GM12872 (cell line): Measurements from ENCODE around the gene PDIA5.

Experiments
- CTCF ChIP-seq: IDR thresholded peaks from 3 replicates; pipeline ENCODE4 v1.5.1; 2011; ENCODE audit warnings: low read depth, mild to moderate bottlenecking, low read length, moderate library complexity; ENCODE audit not compliant: insufficient read depth

The PDIA5 gene

GRCh38 chr3:123122525-123123315 lies 55.9 kb downstream of the PDIA5 start:
- TF ChIP-seq CTCF: no peak

- TF ChIP-seq CTCF: no peak
These were observed 57.1 kb downstream of the PDIA5 start for GRCh38 chr3:123123716-123124616.

GRCh38 chr3:123124971-123125370 lies 58.1 kb downstream of the PDIA5 start:
- TF ChIP-seq CTCF: no peak

- TF ChIP-seq CTCF: no peak
These were observed 59.2 kb downstream of the PDIA5 start for GRCh38 chr3:123126031-123126430.

- no peak for TF ChIP-seq CTCF
These were observed 59.8 kb downstream of the PDIA5 start for GRCh38 chr3:123126653-123127052.

- no peak for TF ChIP-seq CTCF
These were observed 62.3 kb downstream of the PDIA5 start for GRCh38 chr3:123129092-123129491.

- no peak for TF ChIP-seq CTCF
These were observed 62.7 kb downstream of the PDIA5 start for GRCh38 chr3:123129532-123129931.
